GM19099 (cell line): ENCODE results near the gene LOXL1.

Experiments used
- POLR2A ChIP-seq: IDR thresholded peaks from 3 replicates; pipeline ENCODE4 v1.6.1; 2011; ENCODE audit warnings: low read depth; ENCODE audit not compliant: insufficient read length; ENCODE audit errors: extremely low read depth

The LOXL1 gene

GRCh38 chr15:73959012-73959581 lies 32.8 kb downstream of the LOXL1 start:
- TF ChIP-seq POLR2A: no peak

- no peak for TF ChIP-seq POLR2A
Measured at GRCh38 chr15:73959801-73960200, 33.5 kb downstream of the LOXL1 start.

GRCh38 chr15:73962433-73962832 lies 36.2 kb downstream of the LOXL1 start:
- TF ChIP-seq POLR2A: no peak

GRCh38 chr15:73964736-73965093 lies 38.5 kb downstream of the LOXL1 start:
- no peak for TF ChIP-seq POLR2A

GRCh38 chr15:73965094-73965757 lies 39.0 kb downstream of the LOXL1 start:
- TF ChIP-seq POLR2A: no peak

GRCh38 chr15:73965758-73966113 lies 39.5 kb downstream of the LOXL1 start:
- TF ChIP-seq POLR2A: no peak

GRCh38 chr15:73968461-73968860 lies 42.2 kb downstream of the LOXL1 start:
- no peak for TF ChIP-seq POLR2A

- TF ChIP-seq POLR2A: no peak
Measured at GRCh38 chr15:73969151-73969759, 43.0 kb downstream of the LOXL1 start.

- no peak for TF ChIP-seq POLR2A
Measured at GRCh38 chr15:73972984-73973682, 46.9 kb downstream of the LOXL1 start.

- TF ChIP-seq POLR2A: no peak
Measured at GRCh38 chr15:73978896-73979295, 52.6 kb downstream of the LOXL1 start.

- TF ChIP-seq POLR2A: no peak
Measured at GRCh38 chr15:73979636-73980035, 53.4 kb downstream of the LOXL1 start.

- no peak for TF ChIP-seq POLR2A
Measured at GRCh38 chr15:73981761-73982221, 55.5 kb downstream of the LOXL1 start.

GRCh38 chr15:73982222-73982962 lies 56.1 kb downstream of the LOXL1 start:
- TF ChIP-seq POLR2A: peak; percentile 21

GRCh38 chr15:73983211-73983727 lies 57.0 kb downstream of the LOXL1 start:
- no peak for TF ChIP-seq POLR2A

GRCh38 chr15:73983773-73984172 lies 57.5 kb downstream of the LOXL1 start:
- no peak for TF ChIP-seq POLR2A

- TF ChIP-seq POLR2A: no peak
Measured at GRCh38 chr15:73984208-73984979, 58.1 kb downstream of the LOXL1 start.
